Measurements from ENCODE around the gene SRPRB. TPM values are rescaled to one million over a fixed set of nuclear protein-coding genes. Genes with fewer than 3 reads are reported as not detected.

SRPRB gene
- total RNA-seq, 1 donor from 2014 or later, result 7.6 TPM

GRCh38 chr3:133820889-133821675 is 15.5 kb downstream of the SRPRB start:
- no peak overlapping the region for H3K27ac ChIP-seq
- TF ChIP-seq CTCF (IDR thresholded peaks at IDR 0.05), result no peak

DNA sequence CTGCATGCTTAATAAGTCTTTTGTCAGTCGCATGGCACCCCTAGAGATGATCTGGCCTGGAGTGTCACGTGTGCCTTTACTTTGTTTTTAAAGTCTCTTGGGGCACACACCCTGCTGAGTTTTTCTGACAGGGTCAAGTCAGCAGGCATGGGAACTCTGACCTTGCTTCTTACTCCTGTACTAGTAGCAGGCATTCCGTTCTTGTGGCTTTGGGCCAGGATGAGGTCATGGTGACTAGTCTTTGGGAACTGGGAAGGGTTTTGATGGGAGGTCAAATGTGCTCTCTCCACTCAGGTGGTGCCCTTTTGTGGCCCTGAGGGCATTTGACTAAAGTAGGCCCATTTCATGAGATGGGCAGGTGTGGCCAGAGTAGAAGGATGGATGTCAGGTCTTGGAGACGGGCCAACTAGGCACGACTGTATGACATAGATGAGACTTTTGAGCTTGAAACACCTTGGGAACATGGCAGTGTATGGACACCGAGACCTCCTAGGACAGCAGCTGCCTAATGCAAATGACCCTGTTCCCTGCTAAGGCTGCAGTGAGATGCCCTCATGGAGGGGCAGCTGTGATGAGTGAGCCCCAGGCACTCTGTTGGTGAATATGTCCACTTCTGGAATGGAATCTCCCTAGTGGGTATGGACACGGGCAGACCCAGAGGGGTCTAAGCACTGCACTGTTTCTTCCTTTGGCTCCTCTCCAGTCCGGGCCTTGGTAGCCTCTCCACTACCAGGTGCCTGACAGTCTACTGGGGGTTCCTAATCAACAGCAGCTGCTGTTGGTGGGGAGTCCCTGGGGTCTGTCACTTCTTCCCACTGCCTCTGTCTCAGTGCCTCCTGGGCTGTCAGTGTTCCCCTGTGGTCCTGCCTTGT is 16.4 kb downstream of the SRPRB start:
- Histone ChIP-seq H3K4me3 (no peak overlapping the region), H3K9me3 (no peaks in the 10 kb centered on the region), H3K27ac (no peak overlapping the region), H3K27me3 (no peaks in the 10 kb centered on the region), H3K36me3 (peaks cover 0 to 39% of the 10 kb centered on the region in 2 donors), H3K4me1 (peaks cover 19% of the 10 kb centered on the region)
- DNase-seq (ENCODE audit: extremely low spot score in 2 of 2), result peak in 1 of 2 donors; percentile 83
- intact Hi-C loops (cut with DNase I), result loop anchor here (10.0 kb wide), 1 partner anchor 103 kb away; no protein-coding TSS in a partner anchor
- TF ChIP-seq POLR2A (IDR thresholded peaks at IDR 0.05) (no peak), CTCF (IDR thresholded peaks at IDR 0.05) (no peak), POLR2AphosphoS5 (IDR thresholded peaks at IDR 0.05; ENCODE audit: insufficient read depth in 1 of 2, low read depth in 1 of 2) (no peak)

More at GRCh38 chr3:133820889-133821675, 15.5 kb downstream of the SRPRB start:
- intact Hi-C loops (cut with DNase I), result loop anchor here (10.0 kb wide), 1 partner anchor 104 kb away; no protein-coding TSS in a partner anchor
- H3K9me3 ChIP-seq, result no peaks in the 10 kb centered on the region
- H3K4me3 ChIP-seq, result no peak overlapping the region
- peak in 1 of 2 donors; percentile 77 for DNase-seq (ENCODE audit: extremely low spot score in 2 of 2)
- no peaks in the 10 kb centered on the region for H3K27me3 ChIP-seq
- H3K36me3 ChIP-seq, result peaks cover 0 to 45% of the 10 kb centered on the region in 2 donors
- peaks cover 19% of the 10 kb centered on the region for H3K4me1 ChIP-seq

GRCh38 chr3:133824961-133825485 is 19.4 kb downstream of the SRPRB start:
- peak in 1 of 2 donors; percentile 70 for DNase-seq (ENCODE audit: extremely low spot score in 2 of 2)
- no peaks in the 10 kb centered on the region for H3K27me3 ChIP-seq
- H3K36me3 ChIP-seq, result peaks cover 0 to 21% of the 10 kb centered on the region in 2 donors
- no peak for TF ChIP-seq CTCF (IDR thresholded peaks at IDR 0.05)
- TF ChIP-seq POLR2A (IDR thresholded peaks at IDR 0.05), result no peak
- no peak for TF ChIP-seq POLR2AphosphoS5 (IDR thresholded peaks at IDR 0.05; ENCODE audit: insufficient read depth in 1 of 2, low read depth in 1 of 2)
- peaks cover 9% of the 10 kb centered on the region for H3K4me1 ChIP-seq
- H3K9me3 ChIP-seq, result no peaks in the 10 kb centered on the region
- no peak overlapping the region for H3K4me3 ChIP-seq
- intact Hi-C loops (cut with DNase I), result loop anchor here (10.0 kb wide), 1 partner anchor 100 kb away; no protein-coding TSS in a partner anchor
- H3K27ac ChIP-seq, result no peak overlapping the region

DNA sequence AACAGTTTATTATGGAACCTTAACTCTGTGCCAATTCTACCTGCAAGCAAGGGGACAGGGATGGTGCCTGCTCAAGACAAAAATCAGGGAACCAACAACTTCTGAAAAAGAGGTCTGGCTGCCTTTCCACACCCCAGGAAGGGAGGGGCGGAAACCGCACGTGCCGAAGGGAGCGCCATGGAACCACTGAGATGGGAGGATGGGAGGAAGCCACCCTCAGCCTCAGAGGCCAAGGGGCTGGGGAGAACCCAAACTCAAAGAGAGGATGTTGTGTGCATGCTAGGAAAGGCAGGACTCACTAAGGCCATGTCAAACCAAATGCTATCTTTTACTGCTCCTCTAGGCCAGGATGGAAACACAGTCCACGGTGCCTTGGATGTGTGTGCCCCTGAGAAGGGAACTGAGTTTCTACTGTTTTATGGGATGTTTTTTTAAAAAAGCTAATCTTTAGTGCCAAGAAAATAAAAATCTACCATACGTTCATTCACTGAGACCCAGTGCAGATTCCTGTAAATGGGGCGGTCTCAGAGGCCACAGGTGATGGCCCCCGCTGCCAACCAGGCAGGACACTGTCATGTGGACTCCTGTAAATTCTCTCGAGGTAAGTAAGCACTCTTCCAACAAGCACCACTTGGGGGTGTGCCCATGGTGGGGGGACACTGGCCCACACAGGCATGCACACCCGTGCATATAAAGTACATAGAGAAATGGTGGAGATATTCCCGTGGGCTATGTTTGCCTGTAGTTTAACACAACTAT is 20.5 kb downstream of the SRPRB start:
- Histone ChIP-seq H3K4me3 (no peak overlapping the region), H3K36me3 (peaks cover 0 to 9% of the 10 kb centered on the region in 2 donors), H3K9me3 (no peaks in the 10 kb centered on the region), H3K27ac (no peak overlapping the region), H3K27me3 (no peaks in the 10 kb centered on the region), H3K4me1 (peaks cover 4% of the 10 kb centered on the region)
- intact Hi-C loops (cut with DNase I), result loop anchor here (10.0 kb wide), 1 partner anchor 99 kb away; no protein-coding TSS in a partner anchor
- no peak for TF ChIP-seq POLR2A (IDR thresholded peaks at IDR 0.05)
- no peak for TF ChIP-seq CTCF (IDR thresholded peaks at IDR 0.05)
- no peak for TF ChIP-seq POLR2AphosphoS5 (IDR thresholded peaks at IDR 0.05; ENCODE audit: insufficient read depth in 1 of 2, low read depth in 1 of 2)
- peak in 1 of 2 donors; percentile 76 for DNase-seq (ENCODE audit: extremely low spot score in 2 of 2)
